Body of pancreas (tissue), 4 donors: ENCODE results near the gene ZMPSTE24.

Source experiments
- CTCF ChIP-seq, 7 experiments: fragments of 450-650 bp in 4 of 7; fragments of 200-600 bp in 3 of 7; sonication (generic) in 3 of 7; IDR thresholded peaks; one replicate each; pipeline ENCODE4 v1.5.1; 2016 to 2019; ENCODE audit warnings: antibody characterized with exemption in 7 of 7
- POLR2A ChIP-seq, 3 donors: fragments of 450-650 bp; IDR thresholded peaks; one replicate each; pipeline ENCODE4 v1.6.1; 2016; ENCODE audit warnings: antibody characterized with exemption in 3 of 3, mild to moderate bottlenecking in 2 of 3

DNA sequence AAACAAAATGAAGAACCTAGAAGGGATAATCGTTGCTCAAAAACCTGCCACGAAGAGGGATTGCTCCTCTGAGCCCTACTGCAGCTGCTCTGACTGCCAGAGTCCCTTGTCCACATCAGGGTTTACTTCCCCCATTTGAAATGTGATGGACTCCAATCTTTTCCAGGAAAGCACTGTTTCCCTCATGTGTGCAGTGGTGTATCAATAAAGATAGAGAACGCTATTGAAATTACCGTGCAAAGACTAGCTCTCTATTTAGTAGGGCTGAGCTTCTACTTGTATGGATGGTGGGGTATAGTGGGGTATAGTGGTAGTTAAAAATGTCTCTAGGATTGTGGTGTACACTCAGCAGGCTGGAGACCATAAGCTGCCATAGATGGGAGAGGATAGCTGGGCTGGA, 6.6 kb upstream of the ZMPSTE24 start:
- TF ChIP-seq CTCF (IDR thresholded peaks at IDR 0.05) (no peak), POLR2A (IDR thresholded peaks at IDR 0.05) (no peak)
